ENCODE data around the gene CCBE1. TPM values are rescaled to one million over a fixed set of nuclear protein-coding genes. Genes with fewer than 3 reads are reported as not detected.

CCBE1 gene
- total RNA-seq, 4 donors from 2014 or later = 1.5 to 10.9 (median 4.6) TPM

DNA sequence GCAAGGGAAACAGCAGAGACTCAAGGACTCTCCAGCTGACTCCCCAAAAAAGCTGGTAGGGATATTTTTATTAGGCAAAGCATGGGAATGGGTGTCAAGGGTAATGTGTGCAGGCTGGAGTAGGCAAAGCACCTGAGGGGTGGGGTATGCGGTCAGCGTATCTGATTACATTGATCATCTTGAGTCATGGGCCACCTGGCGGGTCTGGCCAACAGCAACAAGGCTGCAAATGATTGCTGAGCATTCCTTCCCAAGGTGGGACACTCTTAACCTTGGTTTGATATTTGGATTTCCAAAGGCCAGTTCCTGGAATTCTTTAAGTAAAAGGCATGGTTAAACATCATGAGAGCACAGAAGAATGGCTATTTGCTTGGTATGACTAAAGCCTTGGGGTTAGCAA, 32.6 kb upstream of the CCBE1 start:
- Histone ChIP-seq H3K9me3 (no peaks in the 10 kb centered on the region), H3K27ac (no peak overlapping the region), H3K4me3 (no peak overlapping the region), H3K36me3 (no peaks in the 10 kb centered on the region), H3K4me1 (no peaks in the 10 kb centered on the region), H3K27me3 (no peaks in the 10 kb centered on the region)
- intact Hi-C loops (cut with DNase I; ENCODE audit: low total_unique reads) = no loop called here
- no peak for DNase-seq
- TF ChIP-seq, protein P1, sequence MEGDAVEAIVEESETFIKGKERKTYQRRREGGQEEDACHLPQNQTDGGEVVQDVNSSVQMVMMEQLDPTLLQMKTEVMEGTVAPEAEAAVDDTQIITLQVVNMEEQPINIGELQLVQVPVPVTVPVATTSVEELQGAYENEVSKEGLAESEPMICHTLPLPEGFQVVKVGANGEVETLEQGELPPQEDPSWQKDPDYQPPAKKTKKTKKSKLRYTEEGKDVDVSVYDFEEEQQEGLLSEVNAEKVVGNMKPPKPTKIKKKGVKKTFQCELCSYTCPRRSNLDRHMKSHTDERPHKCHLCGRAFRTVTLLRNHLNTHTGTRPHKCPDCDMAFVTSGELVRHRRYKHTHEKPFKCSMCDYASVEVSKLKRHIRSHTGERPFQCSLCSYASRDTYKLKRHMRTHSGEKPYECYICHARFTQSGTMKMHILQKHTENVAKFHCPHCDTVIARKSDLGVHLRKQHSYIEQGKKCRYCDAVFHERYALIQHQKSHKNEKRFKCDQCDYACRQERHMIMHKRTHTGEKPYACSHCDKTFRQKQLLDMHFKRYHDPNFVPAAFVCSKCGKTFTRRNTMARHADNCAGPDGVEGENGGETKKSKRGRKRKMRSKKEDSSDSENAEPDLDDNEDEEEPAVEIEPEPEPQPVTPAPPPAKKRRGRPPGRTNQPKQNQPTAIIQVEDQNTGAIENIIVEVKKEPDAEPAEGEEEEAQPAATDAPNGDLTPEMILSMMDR (IDR thresholded peaks at IDR 0.05) = no peak
- TF ChIP-seq POLR2A (IDR thresholded peaks at IDR 0.05) = no peak

DNA sequence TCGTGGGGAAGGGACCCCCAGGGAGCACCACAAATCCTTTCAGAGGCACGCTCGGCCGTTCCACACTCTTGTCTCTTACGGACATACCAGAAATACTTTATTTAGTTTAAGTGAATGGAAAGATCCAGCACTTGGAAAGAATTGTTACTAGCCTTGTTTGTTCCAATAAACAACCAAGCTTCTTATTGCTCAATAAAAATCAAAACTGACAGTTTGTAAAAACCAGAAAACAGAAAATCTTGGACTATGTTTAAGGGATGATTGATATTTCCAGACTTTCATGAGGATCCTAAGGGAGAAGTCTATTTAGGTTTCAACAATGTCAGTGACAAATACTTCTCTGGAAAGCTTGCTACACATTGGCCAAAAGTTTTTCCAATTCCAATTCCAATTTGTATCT, 31.6 kb upstream of the CCBE1 start:
- Histone ChIP-seq H3K4me3 (no peak overlapping the region), H3K4me1 (no peaks in the 10 kb centered on the region), H3K36me3 (no peaks in the 10 kb centered on the region), H3K9me3 (no peaks in the 10 kb centered on the region), H3K27me3 (no peaks in the 10 kb centered on the region), H3K27ac (no peak overlapping the region)
- intact Hi-C loops (cut with DNase I; ENCODE audit: low total_unique reads) = no loop called here
- DNase-seq = no peak
- TF ChIP-seq POLR2A (IDR thresholded peaks at IDR 0.05) = no peak
- TF ChIP-seq, protein P1 (IDR thresholded peaks at IDR 0.05) = no peak

DNA sequence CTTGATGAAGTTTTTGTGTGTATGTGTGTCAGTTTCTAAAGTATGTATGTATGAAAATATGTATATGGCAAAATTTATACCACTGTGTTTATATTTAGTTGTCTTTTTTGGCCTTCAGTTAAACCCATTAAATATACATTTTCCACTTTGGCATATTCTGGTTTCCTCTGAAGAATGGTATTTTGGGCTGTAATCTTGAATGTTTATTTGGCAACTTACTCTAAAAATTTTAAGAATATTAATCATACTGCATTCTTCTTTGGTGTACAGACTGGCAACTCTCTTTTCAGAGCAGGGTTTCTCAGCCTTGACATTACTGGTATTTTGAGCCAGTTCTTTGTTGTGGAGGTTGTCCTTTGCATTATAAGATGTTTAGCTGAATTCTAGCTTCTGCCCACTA, 27.9 kb upstream of the CCBE1 start:
- H3K9me3 ChIP-seq = no peaks in the 10 kb centered on the region
- no peaks in the 10 kb centered on the region for H3K4me1 ChIP-seq
- no peak overlapping the region for H3K4me3 ChIP-seq
- intact Hi-C loops (cut with DNase I; ENCODE audit: low total_unique reads) = no loop called here
- no peak for TF ChIP-seq POLR2A (IDR thresholded peaks at IDR 0.05)
- TF ChIP-seq, protein P1 (IDR thresholded peaks at IDR 0.05) = no peak
- H3K27me3 ChIP-seq = no peaks in the 10 kb centered on the region
- no peaks in the 10 kb centered on the region for H3K36me3 ChIP-seq
- no peak for DNase-seq
- H3K27ac ChIP-seq = no peak overlapping the region

DNA sequence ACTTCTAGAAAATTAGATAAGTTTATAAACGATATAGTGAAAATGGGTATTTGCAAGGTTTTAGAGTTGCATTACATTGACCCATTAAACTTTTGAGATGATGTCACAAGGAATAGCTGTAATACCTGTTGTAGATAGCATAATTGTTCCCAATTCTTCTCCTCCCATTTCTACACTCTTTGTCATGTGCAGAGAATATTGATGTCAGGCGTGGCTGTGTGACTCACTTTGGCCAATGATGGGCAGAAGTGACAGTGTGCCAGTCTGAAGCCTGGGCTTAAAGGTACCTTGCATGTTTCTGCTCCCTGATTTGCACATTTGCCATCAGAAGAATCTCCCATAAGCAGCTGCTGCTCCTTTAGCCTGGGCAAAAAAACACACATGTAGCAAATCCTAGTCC, 26.9 kb upstream of the CCBE1 start:
- no peaks in the 10 kb centered on the region for H3K9me3 ChIP-seq
- intact Hi-C loops (cut with DNase I; ENCODE audit: low total_unique reads) = no loop called here
- H3K4me1 ChIP-seq = peaks cover 0 to 8% of the 10 kb centered on the region in 2 donors
- no peak for TF ChIP-seq POLR2A (IDR thresholded peaks at IDR 0.05)
- TF ChIP-seq, protein P1 (IDR thresholded peaks at IDR 0.05) = no peak
- DNase-seq = no peak
- no peaks in the 10 kb centered on the region for H3K27me3 ChIP-seq
- H3K27ac ChIP-seq = no peak overlapping the region
- H3K4me3 ChIP-seq = no peak overlapping the region
- H3K36me3 ChIP-seq = no peaks in the 10 kb centered on the region

DNA sequence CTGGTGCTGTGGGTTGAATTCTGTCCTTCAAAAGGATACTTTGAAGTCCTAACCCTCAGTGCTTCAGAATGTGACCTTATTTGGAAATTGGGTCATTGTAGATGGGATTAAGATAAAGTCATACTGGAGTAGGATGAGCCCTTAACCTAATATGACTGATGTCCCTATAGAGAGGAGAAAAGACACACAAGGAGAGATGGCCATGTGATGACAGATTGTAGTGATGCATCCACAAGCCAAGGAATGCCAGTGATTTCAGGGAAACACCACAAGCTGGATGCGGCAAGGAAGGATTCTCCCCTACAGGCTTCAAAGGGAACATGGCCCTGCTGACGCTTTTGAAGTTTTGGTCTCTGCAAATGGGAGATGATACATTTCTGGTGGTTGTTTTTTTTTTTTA, 24.7 kb upstream of the CCBE1 start:
- intact Hi-C loops (cut with DNase I; ENCODE audit: low total_unique reads) = no loop called here
- no peak for DNase-seq
- no peaks in the 10 kb centered on the region for H3K27me3 ChIP-seq
- H3K27ac ChIP-seq = no peak overlapping the region
- TF ChIP-seq POLR2A (IDR thresholded peaks at IDR 0.05) = no peak
- TF ChIP-seq, protein P1 (IDR thresholded peaks at IDR 0.05) = no peak
- H3K4me1 ChIP-seq = peaks cover 0 to 8% of the 10 kb centered on the region in 2 donors
- H3K36me3 ChIP-seq = no peaks in the 10 kb centered on the region
- no peaks in the 10 kb centered on the region for H3K9me3 ChIP-seq
- H3K4me3 ChIP-seq = no peak overlapping the region

Data from uterus (tissue), 4 donors.